GM21717 (cell line): Measurements from ENCODE around the gene HS3ST5.
"Not testable (repeated sequence)": the region's sequence is repeated elsewhere in the genome, so short reads cannot be mapped to it uniquely, and the experiment has no call there.

Source experiments
- ATAC-seq: cut with Tn5 transposase; IDR thresholded peaks from one replicate; pipeline ENCODE4 v1.9.1; 2021; ENCODE audit warnings: mild to moderate bottlenecking, moderate library complexity; ENCODE audit not compliant: unreplicated experiment

Gene HS3ST5

GRCh38 chr6:114280239-114280982, 62.4 kb downstream of the HS3ST5 start:
- ATAC-seq, result no peak

GRCh38 chr6:114277220-114277619, 65.6 kb downstream of the HS3ST5 start:
- no peak for ATAC-seq

- ATAC-seq, result no peak
Observed at GRCh38 chr6:114276783-114277182, 66.0 kb downstream of the HS3ST5 start.

- no peak for ATAC-seq
Observed at GRCh38 chr6:114274836-114275235, 68.0 kb downstream of the HS3ST5 start.

- no peak for ATAC-seq
Observed at GRCh38 chr6:114272582-114272981, 70.2 kb downstream of the HS3ST5 start.

- no peak for ATAC-seq
Observed at GRCh38 chr6:114271405-114271804, 71.4 kb downstream of the HS3ST5 start.

GRCh38 chr6:114267897-114268296, 74.9 kb downstream of the HS3ST5 start:
- ATAC-seq, result no peak

GRCh38 chr6:114260810-114261209, 82.0 kb downstream of the HS3ST5 start:
- no peak for ATAC-seq

GRCh38 chr6:114258376-114258775, 84.4 kb downstream of the HS3ST5 start:
- ATAC-seq, result no peak

- no peak for ATAC-seq
Observed at GRCh38 chr6:114253431-114253830, 89.4 kb downstream of the HS3ST5 start.

- no peak for ATAC-seq
Observed at GRCh38 chr6:114249522-114249921, 93.3 kb downstream of the HS3ST5 start.

GRCh38 chr6:114247101-114247500, 95.7 kb downstream of the HS3ST5 start:
- ATAC-seq, result no peak

GRCh38 chr6:114240796-114241195, 102.0 kb downstream of the HS3ST5 start:
- no peak for ATAC-seq

- ATAC-seq, result no peak
Observed at GRCh38 chr6:114228675-114229074, 114.1 kb downstream of the HS3ST5 start.

GRCh38 chr6:114227944-114228468, 114.8 kb downstream of the HS3ST5 start:
- ATAC-seq, result no peak

- no peak for ATAC-seq
Observed at GRCh38 chr6:114220241-114220640, 122.6 kb downstream of the HS3ST5 start.

- no peak for ATAC-seq
Observed at GRCh38 chr6:114218437-114219340, 124.1 kb downstream of the HS3ST5 start.

GRCh38 chr6:114217996-114218395, 124.8 kb downstream of the HS3ST5 start:
- ATAC-seq, result not testable (repeated sequence)

- ATAC-seq, result no peak
Observed at GRCh38 chr6:114216789-114217467, 125.9 kb downstream of the HS3ST5 start.

GRCh38 chr6:114210467-114210866, 132.4 kb downstream of the HS3ST5 start:
- no peak for ATAC-seq

GRCh38 chr6:114203460-114203859, 139.4 kb downstream of the HS3ST5 start:
- no peak for ATAC-seq
